Activated T-helper 9 cell treated with anti-CD3 and anti-CD28 coated beads, Interleukin-2, amount 50 U/mL, for 16 hours (primary cell): ENCODE data around the gene OR10H1.
"Not testable (repeated sequence)": the region's sequence is repeated elsewhere in the genome, so short reads cannot be mapped to it uniquely, and the experiment has no call there.

Source experiments
- DNase-seq: peaks from one replicate; pipeline ENCODE4 v3.0.0-alpha.2; 2020; ENCODE audit warnings: low read depth

OR10H1 gene

DNA sequence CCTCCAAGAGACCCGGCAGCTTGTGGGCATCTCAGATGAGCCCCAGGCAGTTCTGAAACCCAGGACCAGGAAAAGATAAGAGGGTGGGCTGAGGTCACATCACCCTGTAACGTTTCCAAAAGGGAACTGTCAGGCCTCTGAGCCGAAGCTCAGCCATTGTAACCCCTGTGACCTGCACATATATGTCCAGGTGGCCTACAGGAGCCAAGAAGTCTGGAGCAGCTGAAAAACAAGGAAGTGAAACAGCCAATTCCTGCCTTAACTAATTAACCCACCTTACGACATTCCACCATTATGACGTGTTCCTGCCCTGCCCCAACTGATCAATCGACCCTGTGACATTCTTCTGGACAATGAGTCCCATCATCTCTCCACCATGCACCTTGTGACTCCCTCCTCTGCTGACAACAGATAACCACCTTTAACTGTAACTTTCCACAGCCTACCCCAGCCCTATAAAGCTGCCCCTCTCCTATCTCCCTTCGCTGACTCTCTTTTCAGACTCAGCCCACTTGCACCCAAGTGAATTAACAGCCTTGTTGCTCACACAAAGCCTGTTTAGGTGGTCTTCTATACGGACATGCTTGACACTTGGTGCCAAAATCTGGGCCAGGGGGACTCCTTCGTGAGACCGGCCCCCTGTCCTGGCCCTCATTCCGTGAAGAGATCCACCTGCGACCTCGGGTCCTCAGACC lies 13.3 kb upstream of the OR10H1 start:
- not testable (repeated sequence) for DNase-seq

DNA sequence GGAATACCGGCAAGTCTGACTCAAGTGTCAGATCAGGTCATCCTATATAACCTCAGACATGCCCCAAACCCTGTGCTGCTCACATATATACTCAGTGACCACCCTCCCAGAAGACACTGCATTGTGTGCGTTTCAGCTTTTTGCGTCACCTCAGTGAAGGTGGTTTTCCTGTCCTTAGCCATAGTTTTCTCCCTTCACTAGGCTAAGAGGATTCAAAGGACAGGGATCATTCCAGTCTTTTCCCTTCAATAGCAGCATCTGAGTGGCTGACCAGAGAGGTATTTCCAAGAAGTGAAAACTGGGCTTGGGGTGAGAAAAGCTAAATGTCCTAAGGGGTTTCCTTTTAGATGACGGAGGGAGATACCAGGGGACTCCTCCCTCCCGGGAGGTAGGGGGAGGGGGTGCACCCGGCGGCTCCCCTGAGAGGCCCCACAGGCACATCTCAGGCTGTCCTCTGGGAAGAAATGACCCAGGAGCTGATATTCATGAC lies 12.7 kb upstream of the OR10H1 start:
- no peak for DNase-seq

DNA sequence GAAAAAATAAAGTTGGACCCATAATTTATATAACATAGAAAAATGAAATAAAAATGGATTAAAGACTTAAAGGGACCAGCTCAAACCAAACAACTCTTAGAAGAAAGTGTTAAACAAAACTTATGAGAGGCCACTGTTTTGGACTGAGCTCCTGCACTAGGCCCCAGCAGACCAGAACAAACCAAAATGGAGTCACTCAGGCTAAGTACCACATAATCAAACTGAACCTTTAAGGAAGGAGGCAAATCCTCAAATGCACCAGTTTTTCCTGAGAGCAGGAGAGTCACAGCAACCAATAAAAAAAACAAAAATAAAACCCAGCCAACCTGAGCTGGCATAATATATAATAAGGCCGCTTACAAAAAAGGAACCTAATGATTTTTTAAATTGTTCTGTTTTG lies 10.3 kb upstream of the OR10H1 start:
- no peak for DNase-seq

GRCh38 chr19:15820646-15821045 lies 5.2 kb upstream of the OR10H1 start:
- no peak for DNase-seq

- no peak for DNase-seq
Observed at GRCh38 chr19:15813916-15814315, 1.5 kb downstream of the OR10H1 start.

GRCh38 chr19:15812060-15812722 lies 3.3 kb downstream of the OR10H1 start:
- DNase-seq, result no peak

GRCh38 chr19:15811476-15811875 lies 4.0 kb downstream of the OR10H1 start:
- no peak for DNase-seq

DNA sequence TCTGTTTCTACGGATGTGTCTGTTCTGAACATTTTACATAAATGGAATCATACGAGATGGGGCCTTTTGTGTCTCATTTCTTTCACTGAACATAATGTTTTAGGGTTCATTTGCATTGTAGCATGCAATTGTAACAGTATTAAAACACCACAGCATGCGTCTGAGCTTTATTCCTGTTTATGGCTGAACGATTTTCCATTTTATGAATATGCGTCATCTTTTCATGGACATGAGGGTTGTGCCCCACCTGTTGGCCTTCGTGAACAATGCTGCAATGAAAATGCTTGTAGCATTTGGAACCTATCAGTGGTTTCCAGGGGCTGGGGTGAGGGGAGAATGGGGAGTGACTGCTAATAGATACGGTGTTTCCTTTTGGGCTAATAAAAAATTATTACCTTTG lies 5.1 kb downstream of the OR10H1 start:
- DNase-seq, result no peak

DNA sequence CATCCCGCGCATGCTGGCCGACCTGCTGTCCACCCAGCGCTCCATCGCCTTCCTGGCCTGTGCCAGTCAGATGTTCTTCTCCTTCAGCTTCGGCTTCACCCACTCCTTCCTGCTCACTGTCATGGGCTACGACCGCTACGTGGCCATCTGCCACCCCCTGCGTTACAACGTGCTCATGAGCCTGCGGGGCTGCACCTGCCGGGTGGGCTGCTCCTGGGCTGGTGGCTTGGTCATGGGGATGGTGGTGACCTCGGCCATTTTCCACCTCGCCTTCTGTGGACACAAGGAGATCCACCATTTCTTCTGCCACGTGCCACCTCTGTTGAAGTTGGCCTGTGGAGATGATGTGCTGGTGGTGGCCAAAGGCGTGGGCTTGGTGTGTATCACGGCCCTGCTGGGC lies 21.2 kb downstream of the OR10H1 start:
- DNase-seq, result not testable (repeated sequence)

- no peak for DNase-seq
Observed at GRCh38 chr19:15790096-15790495, 25.4 kb downstream of the OR10H1 start.

GRCh38 chr19:15788594-15789270 lies 26.7 kb downstream of the OR10H1 start:
- no peak for DNase-seq

GRCh38 chr19:15787611-15788155 lies 27.8 kb downstream of the OR10H1 start, which contains the start of gene OR10H5:
Gene OR10H5 (plus strand): TSS chr19:15787661. CDS start chr19:15794049, 6,388 bp downstream.
- DNase-seq, result no peak

DNA sequence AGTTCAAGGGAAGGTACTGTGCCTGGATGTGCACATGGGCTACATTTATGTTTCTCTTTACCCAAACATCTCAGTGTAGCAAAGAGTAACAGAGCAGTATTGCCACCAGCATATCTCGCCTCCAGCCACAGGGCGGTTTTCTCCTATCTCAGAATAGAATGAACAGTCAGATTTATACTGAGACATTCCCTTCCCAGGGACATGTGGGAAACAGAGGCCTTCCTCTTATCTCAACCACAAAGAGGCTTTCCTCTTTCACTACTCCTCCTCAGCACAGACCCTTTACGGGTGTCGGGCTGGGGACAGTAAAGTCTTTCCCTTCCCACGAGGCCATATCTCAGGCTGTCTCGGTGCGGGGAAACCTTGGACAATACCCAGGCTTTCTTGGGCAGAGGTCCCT lies 32.6 kb downstream of the OR10H1 start:
- not testable (repeated sequence) for DNase-seq

GRCh38 chr19:15782211-15782610 lies 33.3 kb downstream of the OR10H1 start:
- DNase-seq, result no peak

DNA sequence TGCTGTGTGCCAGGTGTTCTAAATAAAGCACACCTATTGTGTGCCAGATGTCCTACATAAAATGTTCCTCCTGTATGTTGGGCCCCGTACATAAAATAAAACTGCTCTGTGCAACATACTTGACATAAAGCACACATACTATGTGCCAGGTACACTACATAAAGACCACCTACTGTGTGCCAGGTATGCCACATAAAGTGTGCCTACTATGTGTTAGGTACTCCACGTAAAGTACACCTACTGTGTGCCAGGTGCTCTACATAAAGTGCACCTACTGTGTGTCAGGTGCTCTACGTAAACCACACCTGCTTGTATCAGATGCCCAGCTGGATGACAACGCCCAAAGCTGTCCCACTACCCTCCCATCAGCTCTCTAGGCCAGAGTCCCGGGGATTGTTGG lies 33.8 kb downstream of the OR10H1 start:
- no peak for DNase-seq

DNA sequence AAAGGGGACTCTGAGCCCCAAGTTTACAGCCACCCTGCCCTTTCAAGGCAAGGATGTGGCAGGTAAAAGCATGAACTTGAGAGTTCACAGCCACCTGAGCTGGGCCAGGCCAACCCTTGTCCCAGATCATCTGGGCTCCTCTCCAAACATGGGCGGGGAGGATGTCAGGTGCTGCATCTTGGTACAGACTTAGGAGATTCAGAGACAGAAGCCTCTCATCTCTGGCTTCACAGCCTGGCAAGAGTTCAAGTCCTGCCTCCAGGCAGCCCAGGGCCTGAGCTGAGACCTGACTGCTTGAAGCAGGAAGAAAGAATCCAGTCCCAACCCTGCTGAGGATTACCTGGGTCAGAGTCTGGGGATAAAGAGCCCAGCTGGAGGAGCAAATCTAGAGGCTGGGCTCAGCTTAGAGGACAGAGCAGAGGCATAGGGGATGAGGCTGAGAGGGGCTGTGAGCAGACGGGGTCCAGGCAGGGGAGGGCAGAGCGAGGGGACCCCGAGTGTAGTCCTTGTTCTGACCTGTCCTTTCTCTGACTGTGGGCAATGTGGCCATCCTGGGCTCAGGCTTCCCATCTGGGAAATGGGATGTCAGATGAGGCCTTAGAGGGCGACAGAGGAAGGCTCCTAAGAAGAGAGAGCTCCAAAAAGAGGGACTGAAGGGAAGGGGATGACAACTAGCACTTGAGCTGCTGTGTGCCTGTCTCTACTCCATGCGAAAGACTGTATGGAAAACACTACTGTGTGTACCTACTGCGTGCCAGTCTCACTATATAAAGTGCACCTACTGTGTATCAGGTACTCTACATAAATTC lies 34.6 kb downstream of the OR10H1 start:
- DNase-seq, result no peak

- no peak for DNase-seq
Observed at GRCh38 chr19:15779756-15780476, 35.5 kb downstream of the OR10H1 start.

- DNase-seq, result no peak
Observed at GRCh38 chr19:15776991-15777970, 38.2 kb downstream of the OR10H1 start.

DNA sequence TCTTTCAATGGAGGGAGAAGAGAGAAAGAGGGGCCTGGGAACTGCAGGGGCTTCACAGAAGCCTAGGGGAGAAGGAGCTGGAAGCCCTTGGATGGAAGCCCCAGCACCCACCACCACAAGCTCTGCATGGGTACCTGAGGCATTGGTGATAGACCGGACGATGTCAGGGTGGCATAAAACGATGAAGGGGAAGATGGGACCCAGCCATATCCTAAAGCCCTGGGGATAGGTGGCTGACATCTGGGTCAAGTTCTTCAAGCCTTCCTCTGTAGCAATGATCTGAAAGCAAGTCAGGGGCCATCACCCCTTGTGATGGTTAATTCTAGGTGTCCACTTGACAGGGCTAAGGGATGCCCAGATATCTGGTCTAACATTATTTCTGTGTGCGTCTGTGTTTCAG lies 39.2 kb downstream of the OR10H1 start:
- no peak for DNase-seq

DNA sequence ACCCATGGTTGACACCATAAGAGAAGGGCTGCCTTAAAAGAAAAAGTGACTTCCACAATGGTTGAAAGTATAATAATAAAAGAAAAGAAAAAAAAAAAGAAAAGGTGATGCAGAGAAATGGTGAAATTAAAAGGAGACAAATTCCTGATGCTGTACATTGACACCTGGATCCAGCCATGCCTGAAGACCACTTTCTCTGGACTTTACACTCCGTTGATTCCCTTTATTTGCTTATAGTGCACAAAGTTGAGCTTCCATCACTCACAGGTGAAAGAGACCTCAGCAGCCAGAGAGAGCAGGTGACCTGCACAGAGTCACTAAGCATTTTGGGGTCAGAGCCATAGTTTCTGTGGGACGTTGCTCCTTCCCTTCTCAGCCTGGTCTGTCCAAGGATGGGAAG lies 40.2 kb downstream of the OR10H1 start:
- DNase-seq, result no peak
